GM12891 (cell line): ENCODE results near the gene BRIP1.

Experiments used
- DNase-seq: peaks from one replicate; pipeline ENCODE4 v3.0.0; 2011; ENCODE audit warnings: low spot score; ENCODE audit not compliant: insufficient read length
- FAIRE-seq: peaks from 2 replicates; lab custom pipeline; 2011; peaks lifted over from hg19 to GRCh38; lab: Jason Lieb, UNC
- PAX5 ChIP-seq: IDR thresholded peaks from 2 replicates; pipeline ENCODE4 v1.6.1; 2011; ENCODE audit warnings: low read length, moderate library complexity, mild to moderate bottlenecking; ENCODE audit not compliant: insufficient read depth, severe bottlenecking
- POLR2A ChIP-seq: IDR thresholded peaks from 2 replicates; pipeline ENCODE4 v1.6.1; 2011; ENCODE audit warnings: low read depth, low read length, control low read depth
- POLR2AphosphoS5 ChIP-seq: IDR thresholded peaks from 2 replicates; pipeline ENCODE4 v1.6.1; 2011; ENCODE audit warnings: low read depth, low read length, control low read depth
- POU2F2 ChIP-seq: IDR thresholded peaks from 2 replicates; pipeline ENCODE4 v1.6.1; 2011; ENCODE audit warnings: low read depth, mild to moderate bottlenecking, control low read depth, low read length, moderate library complexity
- SPI1 ChIP-seq: IDR thresholded peaks from 2 replicates; pipeline ENCODE4 v1.6.1; 2011; ENCODE audit warnings: low read depth, low read length, control low read depth
- TAF1 ChIP-seq: IDR thresholded peaks from 2 replicates; pipeline ENCODE4 v1.6.1; 2011; ENCODE audit warnings: low read depth, low read length, control low read depth

BRIP1 gene

GRCh38 chr17:61658183-61658582, 205.1 kb downstream of the BRIP1 start:
- DNase-seq, result no peak
- no peak for FAIRE-seq
- TF ChIP-seq POU2F2 (no peak), TAF1 (no peak), PAX5 (no peak), SPI1 (no peak), POLR2A (no peak), POLR2AphosphoS5 (no peak)

- TF ChIP-seq SPI1 (no peak), POLR2AphosphoS5 (no peak), POU2F2 (no peak), PAX5 (no peak), POLR2A (no peak), TAF1 (no peak)
- DNase-seq (no peak), FAIRE-seq (no peak)
Measured at GRCh38 chr17:61657338-61657737, 206.0 kb downstream of the BRIP1 start.

GRCh38 chr17:61656721-61657217, 206.6 kb downstream of the BRIP1 start:
- DNase-seq, result no peak
- no peak for FAIRE-seq
- TF ChIP-seq POU2F2 (no peak), POLR2AphosphoS5 (no peak), PAX5 (no peak), SPI1 (no peak), TAF1 (no peak), POLR2A (no peak)

GRCh38 chr17:61650749-61651148, 212.6 kb downstream of the BRIP1 start:
- no peak for TF ChIP-seq POLR2A
- no peak for TF ChIP-seq POLR2AphosphoS5
- no peak for TF ChIP-seq PAX5
- no peak for TF ChIP-seq TAF1
- no peak for TF ChIP-seq SPI1
- no peak for TF ChIP-seq POU2F2
- DNase-seq (no peak), FAIRE-seq (no peak)

- no peak for DNase-seq
- FAIRE-seq, result no peak
- TF ChIP-seq PAX5, result no peak
Measured at GRCh38 chr17:61648587-61648986, 214.7 kb downstream of the BRIP1 start.

GRCh38 chr17:61647047-61647446, 216.3 kb downstream of the BRIP1 start:
- no peak for TF ChIP-seq POLR2A
- no peak for TF ChIP-seq POLR2AphosphoS5
- no peak for TF ChIP-seq SPI1
- TF ChIP-seq POU2F2, result no peak
- no peak for TF ChIP-seq PAX5
- no peak for TF ChIP-seq TAF1
- DNase-seq, result no peak
- no peak for FAIRE-seq

GRCh38 chr17:61646482-61646881, 216.8 kb downstream of the BRIP1 start:
- DNase-seq (no peak), FAIRE-seq (no peak)
- no peak for TF ChIP-seq POU2F2
- no peak for TF ChIP-seq TAF1
- no peak for TF ChIP-seq POLR2A
- TF ChIP-seq POLR2AphosphoS5, result no peak
- no peak for TF ChIP-seq SPI1
- no peak for TF ChIP-seq PAX5

GRCh38 chr17:61645920-61646319, 217.4 kb downstream of the BRIP1 start:
- FAIRE-seq (no peak), DNase-seq (no peak)
- TF ChIP-seq SPI1, result no peak
- no peak for TF ChIP-seq POLR2AphosphoS5
- no peak for TF ChIP-seq POU2F2
- no peak for TF ChIP-seq TAF1
- no peak for TF ChIP-seq POLR2A
- TF ChIP-seq PAX5, result no peak

- no peak for DNase-seq
- TF ChIP-seq SPI1, result no peak
- no peak for TF ChIP-seq POU2F2
- no peak for TF ChIP-seq TAF1
- no peak for TF ChIP-seq POLR2A
- no peak for TF ChIP-seq PAX5
- no peak for TF ChIP-seq POLR2AphosphoS5
- FAIRE-seq, result no peak
Measured at GRCh38 chr17:61644800-61645774, 218.2 kb downstream of the BRIP1 start.

GRCh38 chr17:61642768-61643167, 220.6 kb downstream of the BRIP1 start:
- no peak for FAIRE-seq
- TF ChIP-seq POLR2A (no peak), POU2F2 (no peak), SPI1 (no peak), TAF1 (no peak), PAX5 (no peak), POLR2AphosphoS5 (no peak)
- DNase-seq, result no peak
